ENCODE measurements around the gene LRMDA. TPM values are rescaled to one million over a fixed set of nuclear protein-coding genes. Genes with fewer than 3 reads are reported as not detected.

Gene LRMDA
- total and polyA plus RNA-seq, 2 of the 8 experiments (the other 6 are each of a cell fraction or from before 2014, with no cell fraction given): 0.86 to 2.8 TPM

DNA sequence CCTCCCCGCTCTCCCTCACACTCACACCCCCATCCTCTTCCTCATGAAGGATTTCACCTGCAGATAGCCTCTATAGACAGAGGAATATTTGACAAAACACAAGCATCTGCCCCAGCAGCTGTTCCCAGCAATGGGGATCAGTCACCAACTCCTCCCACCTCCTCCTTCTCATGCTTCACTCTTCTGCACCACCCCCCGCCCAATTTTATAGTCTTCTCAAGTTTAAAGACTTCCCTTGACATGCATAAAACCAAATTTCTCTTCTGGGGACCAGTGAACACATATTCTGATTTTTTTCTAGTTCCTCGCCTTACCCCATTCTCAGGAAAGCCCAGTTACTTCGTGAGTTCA, 654.4 kb downstream of the LRMDA start:
- FAIRE-seq: no peak

More for the DNA sequence above, 654.4 kb downstream of the LRMDA start:
- Histone ChIP-seq H3K79me1 (ENCODE audit: low read depth, low read length) (no peaks in the 10 kb centered on the region), H4K20me1 (replicated peaks in 1 of 2; ENCODE audit: control insufficient read depth in 1 of 2, insufficient read depth in 2 of 2, low read length in 2 of 2) (no peaks in the 10 kb centered on the region), H3K14ac (ENCODE audit: insufficient read length) (no peak overlapping the region), H3K4me3 (ENCODE audit: extremely low read depth in 1 of 4, insufficient read depth in 2 of 4, low read depth in 3 of 4, low read length in 4 of 4) (no peak overlapping the region), H3K27ac (ENCODE audit: low read depth, low read length) (no peak overlapping the region), H4K8ac (ENCODE audit: extremely low read depth, insufficient read depth, low read length) (no peak overlapping the region), H2BK15ac (ENCODE audit: low read length) (peak overlapping the region; percentile 89; the same call in 1 of the 2 replicates), H3K4me2 (ENCODE audit: insufficient read depth in 1 of 2, low read depth in 2 of 2, low read length in 2 of 2) (no peak overlapping the region), H3K4ac (replicated peaks; ENCODE audit: insufficient read length, low read depth, low read length) (peak overlapping the region; percentile 37), H2AFZ (ENCODE audit: low read length) (no peak overlapping the region), H3K23me2 (ENCODE audit: low read depth, low read length) (no peaks in the 10 kb centered on the region), H4K5ac (ENCODE audit: insufficient read length, low read depth, low read length) (no peak overlapping the region), H2AK5ac (ENCODE audit: low read depth, low read length) (no peak overlapping the region), H3K9ac (replicated peaks in 1 of 4; ENCODE audit: extremely low read depth in 1 of 4, low read depth in 3 of 4, low read length in 3 of 4) (no peak overlapping the region), H2BK5ac (ENCODE audit: low read depth, low read length) (no peak overlapping the region; the same call in 1 of the 2 replicates), H3K36me3 (ENCODE audit: control insufficient read depth in 2 of 4, insufficient read depth in 4 of 4, low read length in 3 of 4) (no peaks in the 10 kb centered on the region), H2BK20ac (ENCODE audit: low read length) (peak overlapping the region; percentile 80; the same call in 1 of the 2 replicates), H3K56ac (replicated peaks; ENCODE audit: insufficient read length, low read depth, low read length) (no peak overlapping the region), H3K79me2 (ENCODE audit: control insufficient read depth in 1 of 2, insufficient read depth in 2 of 2, low read length in 2 of 2) (no peaks in the 10 kb centered on the region), H3K9me3 (ENCODE audit: insufficient read depth in 2 of 2, low read depth in 1 of 2, low read length in 1 of 2) (no peaks in the 10 kb centered on the region), H2BK12ac (ENCODE audit: low read depth, low read length) (peak overlapping the region; percentile 72; the same call in 1 of the 2 replicates), H3K4me1 (replicated peaks in 1 of 4; ENCODE audit: control insufficient read depth in 3 of 4, insufficient read depth in 4 of 4, low read length in 3 of 4) (peaks cover 4 to 19% (median 7%) of the 10 kb centered on the region in 4 experiments; a peak in 5 of 7 replicates), H2BK120ac (replicated peaks; ENCODE audit: low read depth, low read length) (peak overlapping the region; percentile 12), H3K23ac (ENCODE audit: insufficient read length) (no peak overlapping the region), H3K27me3 (replicated peaks in 1 of 4; ENCODE audit: control insufficient read depth in 3 of 4, extremely low read depth in 1 of 4, insufficient read depth in 3 of 4, low read length in 3 of 4) (peaks cover 0 to 6% (median 3%) of the 10 kb centered on the region in 4 experiments; a peak in 3 of 7 replicates), H3K18ac (ENCODE audit: extremely low read depth, low read length) (peak overlapping the region; percentile 55; the same call in 1 of the 2 replicates), H4K91ac (replicated peaks; ENCODE audit: insufficient read length, low read length) (peak overlapping the region; percentile 1)
- no peak for DNase-seq (ENCODE audit: low read depth in 1 of 2, low spot score in 2 of 2)
- CTCF ChIA-PET (ENCODE audit: partially characterized antibody): interaction anchor here (0.7 to 3.1 kb wide), 11 partner anchors 11 to 684 kb away, joined by 3 to 20 read pairs (median 8); partner anchors contain the start of gene ZNF503
- TF ChIP-seq RFX5 (IDR thresholded peaks at IDR 0.05; ENCODE audit: borderline replicate concordance, low read depth, low read length) (no peak), POLR2A (IDR thresholded peaks at IDR 0.05; ENCODE audit: control extremely low read depth in 1 of 2, low read depth in 2 of 2, low read length in 2 of 2) (no peak), POU5F1 (IDR thresholded peaks at IDR 0.05; ENCODE audit: low read depth, low read length) (no peak), GABPA (IDR thresholded peaks at IDR 0.05; ENCODE audit: borderline replicate concordance, insufficient read depth, low read length) (no peak), HDAC2 (IDR thresholded peaks at IDR 0.05; ENCODE audit: borderline replicate concordance in 1 of 2, low read depth in 2 of 2, low read length in 2 of 2) (no peak), CEBPB (IDR thresholded peaks at IDR 0.05; ENCODE audit: low read depth, low read length) (no peak), TAF7 (optimal IDR thresholded peaks at IDR 0.05; ENCODE audit: borderline replicate concordance, low read depth, low read length) (no peak), RNF2 (IDR thresholded peaks at IDR 0.05; ENCODE audit: borderline replicate concordance, low read depth, low read length, missing control alignments, poor library complexity, severe bottlenecking) (no peak), CBX8 (IDR thresholded peaks at IDR 0.05; ENCODE audit: borderline replicate concordance, low read depth, low read length) (no peak)
- POLR2A ChIA-PET (ENCODE audit: partially characterized antibody): no interaction called here
- WGBS, 2 experiments (ENCODE audit: extremely low coverage in 1 of 2, insufficient coverage in 1 of 2, insufficient read length in 1 of 2, insufficient replicate concordance in 2 of 2, low coverage in 1 of 2, low lambda C conversion rate in 2 of 2, missing lambda C conversion rate in 1 of 2): 88% methylated on average over 4 of the region's 4 CpGs; no CpG with 5 or more reads in 1 of the 2 experiments
